22Rv1 (cell line): ENCODE results near the gene KRTAP1-1.

Experiments used
- H3K27ac ChIP-seq: fragments of 450-650 bp; 2 replicates; pipeline ENCODE4 v1.5.1; 2017
- CTCF ChIP-seq: fragments of 450-650 bp; IDR thresholded peaks from 2 replicates; pipeline ENCODE4 v1.5.1; 2017; ENCODE audit warnings: mild to moderate bottlenecking
- ZFX ChIP-seq: fragments of 450-650 bp; IDR thresholded peaks from 2 replicates; pipeline ENCODE4 v1.6.1; 2017; ENCODE audit warnings: antibody characterized with exemption, borderline replicate concordance

KRTAP1-1 gene

GRCh38 chr17:40997361-40997760 lies 43.9 kb downstream of the KRTAP1-1 start:
- H3K27ac ChIP-seq, result no peak overlapping the region
- TF ChIP-seq CTCF, result no peak
- TF ChIP-seq ZFX, result no peak

- H3K27ac ChIP-seq, result no peak overlapping the region
- no peak for TF ChIP-seq CTCF
- TF ChIP-seq ZFX, result no peak
Observed at GRCh38 chr17:40996829-40997228, 44.4 kb downstream of the KRTAP1-1 start.

GRCh38 chr17:40995116-40995515 lies 46.1 kb downstream of the KRTAP1-1 start:
- H3K27ac ChIP-seq, result no peak overlapping the region
- TF ChIP-seq CTCF (no peak), ZFX (no peak)

GRCh38 chr17:40993839-40994238 lies 47.4 kb downstream of the KRTAP1-1 start, which contains the start of gene KRTAP3-3:
Gene KRTAP3-3, minus strand, starts transcription at chr17:40994164. Its CDS starts 67 bp downstream, at chr17:40994097.
- H3K27ac ChIP-seq, result no peak within 1 kb of the TSS
- no peak for TF ChIP-seq ZFX
- no peak for TF ChIP-seq CTCF

- TF ChIP-seq CTCF (no peak), ZFX (no peak)
- no peak overlapping the region for H3K27ac ChIP-seq
Observed at GRCh38 chr17:40993084-40993483, 48.2 kb downstream of the KRTAP1-1 start.

GRCh38 chr17:40992666-40993065 lies 48.6 kb downstream of the KRTAP1-1 start:
- no peak overlapping the region for H3K27ac ChIP-seq
- TF ChIP-seq CTCF (no peak), ZFX (no peak)
